NCI-H2081 (cell line): Measurements from ENCODE around the gene SCO2.

Experiments used
- DNase-seq, 2 experiments: peaks; one replicate each; lab custom pipeline; 2025; lab: John Stamatoyannopoulos, UW

The SCO2 gene

DNA sequence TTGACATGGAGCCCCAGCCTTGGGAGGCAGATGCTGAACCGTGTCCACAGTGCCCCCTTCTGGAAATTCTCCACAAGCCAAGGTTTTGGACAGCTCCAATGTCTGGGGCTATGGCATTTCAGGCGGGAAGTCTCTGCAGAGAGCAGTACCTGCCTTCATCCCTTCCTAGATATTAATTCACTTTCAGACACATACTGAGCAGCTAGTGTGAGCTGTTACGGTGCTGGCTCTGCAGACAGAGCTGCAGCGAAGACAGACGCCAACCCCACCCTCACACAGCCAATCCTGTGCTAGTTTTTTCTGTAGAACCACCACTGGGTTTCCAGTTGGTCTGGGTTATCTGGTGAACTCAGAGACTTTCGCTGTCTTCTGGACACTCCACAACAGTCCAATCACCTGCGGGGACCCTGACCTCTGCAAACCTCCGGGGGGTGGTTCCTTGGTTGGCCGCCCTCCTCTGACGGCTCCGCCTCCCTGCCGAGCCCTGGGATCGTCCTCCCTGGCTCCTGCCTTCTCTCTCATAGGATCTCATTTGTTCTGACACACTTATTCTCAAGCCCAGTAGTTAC lies 27.0 kb downstream of the SCO2 start:
- DNase-seq, result peak; percentile 37 to 67

DNA sequence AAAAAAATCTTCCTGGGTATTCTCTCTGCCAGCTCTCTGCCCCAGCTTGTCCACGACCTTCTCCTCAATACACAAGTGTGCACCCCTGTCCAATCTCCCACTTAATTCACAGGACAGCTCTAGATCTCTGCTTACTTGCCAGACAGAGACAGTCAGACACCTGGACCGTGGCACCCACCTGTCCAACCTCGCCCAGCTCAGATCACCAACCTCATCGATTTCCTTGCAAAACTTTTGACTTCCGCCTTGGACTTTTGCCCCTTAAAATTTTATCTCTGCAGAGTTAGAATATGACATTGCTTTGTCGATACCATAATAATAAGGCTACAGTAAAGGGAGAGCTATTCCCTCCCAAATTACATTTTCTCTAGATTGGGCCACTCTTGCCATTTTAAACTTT lies 28.3 kb downstream of the SCO2 start:
- DNase-seq, result no peak

DNA sequence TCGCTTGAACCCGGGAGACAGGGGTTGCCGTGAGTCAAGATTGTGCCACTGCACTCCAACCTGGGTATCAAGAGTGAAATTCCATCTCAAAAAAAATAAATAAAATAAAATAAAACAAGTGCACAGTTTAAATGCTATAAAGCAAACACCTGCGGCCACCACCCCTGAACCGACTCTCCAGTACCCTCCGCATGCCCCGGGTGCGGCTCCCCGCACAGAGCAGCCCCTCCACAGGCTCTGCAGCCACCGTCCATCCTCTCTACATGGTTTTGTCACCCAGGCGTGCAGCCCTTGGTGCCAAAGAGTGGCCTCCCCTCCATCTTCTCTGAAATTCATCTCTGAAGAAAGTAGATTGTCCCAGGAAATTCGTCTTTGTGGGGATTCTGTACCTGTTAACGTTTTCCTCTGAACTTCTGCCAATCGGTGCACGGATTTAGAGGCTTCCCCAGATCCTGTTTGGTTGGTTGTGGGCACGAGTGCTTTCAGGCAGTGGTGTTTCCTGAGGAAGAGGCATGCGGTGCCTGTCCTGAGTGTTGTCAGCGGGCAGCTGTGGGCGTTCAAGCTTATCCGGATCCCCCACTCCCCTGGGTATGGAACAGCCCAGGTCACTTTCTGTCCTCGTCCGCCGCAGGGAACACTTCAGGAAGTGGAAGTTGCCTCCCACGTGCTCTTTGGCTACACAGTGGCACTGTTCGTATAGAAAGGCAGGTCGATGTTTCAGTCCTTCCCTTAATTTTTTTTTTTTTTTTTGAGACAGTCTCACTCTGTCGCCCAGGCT lies 34.7 kb downstream of the SCO2 start:
- DNase-seq, result no peak

DNA sequence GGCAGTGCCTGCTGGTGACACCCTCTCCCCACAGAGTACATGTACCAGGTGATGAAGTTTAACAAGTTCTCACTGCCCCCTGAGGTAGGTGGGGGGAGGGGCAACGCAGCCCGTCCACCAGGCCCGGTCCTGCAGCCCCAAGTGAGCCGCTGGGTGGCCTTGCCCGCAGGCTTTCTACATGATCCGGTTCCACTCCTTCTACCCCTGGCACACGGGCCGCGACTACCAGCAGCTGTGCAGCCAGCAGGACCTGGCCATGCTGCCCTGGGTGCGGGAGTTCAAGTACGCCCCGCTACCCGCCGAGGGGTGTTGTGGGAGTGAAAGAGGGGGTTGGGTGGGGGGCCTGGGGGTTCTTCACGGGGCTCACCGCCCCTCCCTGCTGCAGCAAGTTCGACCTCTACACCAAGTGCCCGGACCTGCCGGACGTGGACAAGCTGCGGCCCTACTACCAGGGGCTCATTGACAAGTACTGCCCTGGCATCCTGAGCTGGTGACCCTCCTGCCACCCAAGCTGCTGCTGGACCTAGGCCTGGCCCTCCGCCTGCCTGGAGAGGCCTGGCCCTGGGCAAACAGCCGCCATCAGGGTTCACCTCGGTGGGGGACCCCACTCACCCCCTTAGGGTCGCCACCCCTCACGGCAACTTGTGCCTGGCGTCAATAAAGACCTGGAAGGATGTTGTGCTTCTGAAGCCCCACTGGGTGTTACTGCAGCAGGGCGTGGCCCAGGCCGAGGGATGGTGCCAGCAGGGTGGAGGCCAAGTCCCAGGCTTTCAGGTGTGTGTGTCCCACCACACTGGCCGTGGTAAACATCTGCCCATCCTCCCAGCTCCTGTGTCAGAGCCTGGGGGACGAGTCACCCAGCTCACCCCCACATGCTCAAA lies 35.8 kb downstream of the SCO2 start:
- no peak for DNase-seq

DNA sequence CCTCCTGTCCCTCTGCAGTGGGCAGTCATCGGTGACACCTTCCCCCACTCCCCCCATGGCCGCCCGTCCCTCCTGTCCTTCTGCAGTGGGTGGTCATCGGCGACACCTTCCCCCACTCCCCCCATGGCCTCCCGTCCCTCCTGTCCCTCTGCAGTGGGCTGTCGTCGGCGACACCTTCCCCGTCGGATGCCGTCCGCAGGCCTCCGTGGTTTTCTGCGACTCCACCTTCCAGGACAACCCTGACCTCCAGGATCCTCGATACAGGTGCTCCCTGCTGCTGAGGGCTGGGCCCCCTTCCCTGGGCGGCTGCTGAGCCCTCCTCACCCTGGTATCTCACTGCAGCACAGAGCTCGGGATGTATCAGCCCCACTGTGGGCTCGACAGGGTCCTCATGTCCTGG lies 36.5 kb downstream of the SCO2 start:
- no peak for DNase-seq

DNA sequence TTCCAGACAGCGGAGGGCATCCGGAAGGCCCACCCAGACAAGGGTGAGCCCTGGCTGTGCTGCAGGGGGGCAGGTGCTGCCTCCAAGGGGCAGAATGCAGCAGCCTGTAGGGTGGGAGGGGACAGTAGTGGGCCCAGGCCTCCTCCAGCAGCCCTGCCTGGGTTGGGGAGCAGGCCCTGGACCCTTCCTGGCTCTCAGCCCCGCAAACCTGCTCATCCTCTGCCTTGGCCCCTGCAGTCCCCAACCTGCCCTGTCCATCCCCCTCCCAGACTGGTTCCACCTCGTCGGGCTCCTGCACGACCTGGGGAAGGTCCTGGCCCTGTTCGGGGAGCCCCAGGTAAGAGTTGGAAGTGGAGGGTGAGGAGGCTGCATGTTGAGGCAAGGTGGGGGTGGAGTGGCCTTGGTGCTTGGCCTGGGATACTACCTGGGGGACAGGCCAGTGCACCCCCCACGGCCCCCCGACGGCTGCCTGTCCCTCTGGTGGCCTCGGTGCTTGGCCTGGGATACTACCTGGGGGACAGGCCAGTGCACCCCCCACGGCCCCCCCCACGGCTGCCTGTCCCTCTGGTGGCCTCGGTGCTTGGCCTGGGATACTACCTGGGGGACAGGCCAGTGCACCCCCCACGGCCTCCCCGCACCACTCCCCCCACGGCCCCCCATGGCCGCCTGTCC lies 37.3 kb downstream of the SCO2 start:
- no peak for DNase-seq

DNA sequence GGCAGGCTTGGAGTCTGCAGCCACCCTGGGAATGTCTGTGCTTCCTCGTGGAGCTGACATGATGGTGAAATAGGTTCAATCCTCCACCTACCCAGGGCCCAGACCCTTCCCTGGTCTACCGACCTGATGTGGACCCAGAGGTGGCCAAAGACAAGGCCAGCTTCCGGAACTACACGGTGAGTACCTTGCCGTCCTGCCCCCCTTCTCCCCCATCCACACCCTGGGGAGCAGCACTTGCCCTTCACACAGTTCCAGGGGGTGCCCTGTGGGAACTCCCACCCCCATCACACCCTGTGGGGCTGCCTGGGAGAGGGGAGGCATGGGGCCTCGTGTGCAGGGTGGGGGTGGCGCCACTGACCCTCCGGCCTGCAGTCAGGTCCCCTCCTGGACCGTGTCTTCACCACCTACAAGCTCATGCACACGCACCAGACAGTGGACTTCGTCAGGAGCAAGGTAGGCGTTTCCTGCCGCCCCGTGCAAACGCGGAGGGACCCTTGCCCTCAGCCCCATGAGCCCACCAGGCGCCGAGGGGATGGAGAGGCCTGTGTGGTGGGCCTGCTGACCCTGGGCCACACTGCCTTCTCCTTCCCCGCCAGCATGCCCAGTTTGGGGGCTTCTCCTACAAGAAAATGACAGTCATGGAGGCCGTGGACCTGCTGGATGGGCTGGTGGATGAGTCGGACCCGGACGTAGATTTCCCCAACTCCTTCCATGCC lies 38.0 kb downstream of the SCO2 start:
- DNase-seq, result no peak

DNA sequence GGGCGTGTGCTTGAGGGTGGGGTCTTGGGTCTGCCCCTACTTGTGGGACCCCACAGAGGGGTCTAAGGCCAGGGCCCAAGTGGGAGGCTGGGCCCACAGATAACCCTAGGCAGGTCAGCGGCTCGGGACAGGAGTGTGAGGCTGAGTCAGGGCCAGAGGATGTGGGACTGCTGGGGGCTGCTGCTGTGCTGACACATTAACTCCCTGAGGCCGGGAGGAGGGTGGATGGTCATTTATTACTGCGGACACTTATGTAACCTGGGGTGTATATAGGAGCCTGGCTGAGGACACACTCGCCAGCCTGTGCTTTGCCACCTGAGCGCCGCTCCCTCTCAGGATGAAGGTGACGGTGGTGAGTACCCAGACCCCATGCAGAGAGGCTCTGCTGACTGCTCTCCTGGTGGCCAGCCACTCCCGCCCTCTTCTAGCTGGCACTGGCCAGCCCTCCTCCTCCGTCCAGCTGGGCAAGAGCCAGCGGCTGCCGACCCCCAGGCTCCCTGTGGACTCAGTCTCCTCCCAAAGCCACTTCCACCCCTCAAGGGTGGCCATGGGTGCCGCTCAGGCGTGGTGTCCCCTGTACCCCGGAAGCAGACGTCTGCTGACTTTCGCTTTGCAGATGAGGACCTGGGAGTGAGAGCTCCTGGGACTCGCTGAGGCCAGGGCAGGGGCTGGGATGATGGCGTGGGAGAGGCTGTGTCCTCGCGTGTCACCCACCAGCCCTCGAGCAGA lies 38.7 kb downstream of the SCO2 start, which contains the start of gene MIOX:
Gene MIOX, plus strand, starts transcription at position 299 of the 729 bp plus-strand sequence. Its CDS starts 39 bp downstream, at position 338.
- DNase-seq, result no peak

DNA sequence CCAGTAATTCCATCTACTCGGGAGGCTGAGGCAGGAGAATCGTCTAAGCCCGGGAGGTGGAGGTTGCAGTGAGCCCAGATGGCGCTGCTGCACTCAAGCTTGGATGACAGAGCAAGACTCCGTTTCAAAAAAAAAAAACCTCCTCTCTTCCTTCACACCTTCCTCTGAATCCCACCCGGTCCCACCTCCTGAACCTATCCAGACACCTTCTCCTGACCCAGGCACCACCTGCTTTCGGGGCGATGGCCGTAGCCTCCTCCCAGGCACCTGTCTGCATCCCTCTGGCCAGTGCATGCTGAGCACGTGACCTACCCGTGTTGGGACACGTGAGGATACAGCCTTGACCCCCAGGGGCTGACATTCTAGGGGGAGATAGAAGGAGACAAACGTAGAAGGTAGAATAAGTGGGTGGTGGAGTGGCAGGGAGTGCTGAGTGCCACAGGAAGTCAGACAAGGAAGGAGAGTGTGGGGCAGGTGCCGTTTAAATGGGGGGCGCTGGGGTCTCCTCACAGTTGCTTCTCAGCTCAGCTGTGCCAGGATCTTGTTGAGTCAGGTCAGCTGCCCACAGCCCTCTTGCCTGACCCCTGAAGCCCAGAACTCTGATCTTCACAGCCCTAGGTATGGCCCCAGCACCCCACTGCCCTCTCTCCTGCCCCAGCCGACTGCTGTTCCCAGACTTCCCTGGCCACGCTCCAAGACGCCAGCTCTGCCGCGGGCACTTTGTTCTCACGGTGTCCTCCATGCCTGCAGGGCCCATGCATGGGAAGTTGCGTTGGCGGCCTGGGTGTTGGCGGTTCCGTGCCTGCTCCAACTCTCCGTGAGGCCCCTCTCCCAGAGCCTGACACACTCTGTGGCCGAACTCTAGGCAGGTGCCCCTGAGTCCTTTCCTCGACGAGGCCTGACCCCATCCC lies 39.9 kb downstream of the SCO2 start:
- no peak for DNase-seq

DNA sequence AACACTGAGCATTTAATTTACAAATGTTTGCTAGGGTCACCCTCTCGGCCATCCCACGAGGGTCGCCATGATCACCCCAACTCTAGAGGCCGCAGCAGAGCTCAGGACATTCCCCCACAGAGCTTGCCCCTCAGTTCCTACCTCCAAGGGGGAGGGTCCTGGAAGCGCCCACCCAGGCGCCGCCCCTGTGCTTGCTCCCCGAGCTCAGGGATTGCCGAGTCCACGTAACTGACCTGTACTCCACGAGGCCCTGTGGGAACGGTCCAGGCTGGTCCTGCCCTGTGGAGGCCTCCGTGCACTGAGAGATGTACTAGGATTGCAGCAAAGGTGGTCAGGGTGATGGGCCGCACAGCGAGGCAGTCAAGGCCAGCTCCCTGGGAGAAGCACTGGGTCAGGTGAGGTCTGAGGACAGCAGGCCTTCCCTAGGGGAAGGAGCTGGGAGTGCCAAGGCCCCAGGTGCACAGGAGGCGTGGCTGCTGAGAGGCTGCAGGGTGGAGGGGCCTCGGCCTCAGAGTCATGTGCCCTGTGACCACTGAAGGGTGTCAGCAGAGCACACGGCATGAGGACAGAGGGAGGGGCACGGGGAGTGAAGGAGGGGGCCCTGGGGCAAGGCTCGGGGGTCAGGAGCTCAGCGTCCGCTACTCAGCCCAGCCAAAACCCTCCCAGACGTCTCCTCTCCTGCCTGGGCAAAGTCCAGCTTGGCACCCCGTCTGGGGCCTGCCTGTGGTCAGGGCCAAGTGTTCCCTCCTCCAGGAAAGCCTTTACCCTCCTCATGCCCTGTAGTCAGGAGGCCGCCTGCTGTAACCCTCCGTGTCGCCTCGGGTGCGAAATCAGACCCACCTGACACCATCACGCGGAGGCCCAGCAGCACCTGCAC lies 41.2 kb downstream of the SCO2 start:
- DNase-seq, result no peak

DNA sequence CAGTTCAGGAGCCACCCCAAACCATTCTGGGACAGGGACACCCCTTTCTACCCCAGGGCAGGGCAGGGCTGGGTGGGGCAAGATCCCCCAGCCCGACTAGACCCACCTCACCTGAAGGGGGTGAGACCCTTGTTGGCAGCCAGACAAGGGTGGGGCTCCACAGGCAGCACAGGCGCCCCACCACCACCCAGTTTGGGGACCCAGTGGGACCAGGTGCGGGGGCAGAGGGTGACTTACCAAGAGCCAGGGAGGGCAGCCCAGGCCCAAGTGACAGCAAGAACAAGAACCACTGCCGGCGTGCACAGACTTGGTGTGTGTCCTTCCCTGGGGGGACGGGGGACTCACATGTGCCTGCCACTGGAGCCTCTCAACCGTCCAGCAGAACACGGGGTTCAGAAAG lies 41.8 kb downstream of the SCO2 start:
- DNase-seq, result no peak

DNA sequence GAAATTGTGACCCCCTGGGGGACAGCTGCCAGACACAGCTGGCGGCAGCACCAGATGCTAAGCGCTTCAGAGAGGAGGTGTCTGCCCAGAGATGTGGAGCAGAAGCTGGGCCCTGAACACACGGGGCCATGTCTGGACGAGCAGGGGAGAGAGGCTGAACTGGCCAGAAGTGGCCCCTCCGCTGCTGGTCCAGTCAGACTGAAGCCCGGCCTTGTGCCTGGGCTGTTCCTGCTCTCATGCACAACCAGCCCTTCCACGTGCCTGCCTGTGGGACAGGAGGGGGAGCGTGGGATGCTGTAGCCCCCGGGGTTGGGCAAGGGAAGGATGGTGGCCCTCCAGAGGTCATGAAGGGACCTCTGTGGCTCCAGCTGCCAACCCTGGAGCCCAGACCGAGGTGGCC lies 42.3 kb downstream of the SCO2 start:
- no peak for DNase-seq

DNA sequence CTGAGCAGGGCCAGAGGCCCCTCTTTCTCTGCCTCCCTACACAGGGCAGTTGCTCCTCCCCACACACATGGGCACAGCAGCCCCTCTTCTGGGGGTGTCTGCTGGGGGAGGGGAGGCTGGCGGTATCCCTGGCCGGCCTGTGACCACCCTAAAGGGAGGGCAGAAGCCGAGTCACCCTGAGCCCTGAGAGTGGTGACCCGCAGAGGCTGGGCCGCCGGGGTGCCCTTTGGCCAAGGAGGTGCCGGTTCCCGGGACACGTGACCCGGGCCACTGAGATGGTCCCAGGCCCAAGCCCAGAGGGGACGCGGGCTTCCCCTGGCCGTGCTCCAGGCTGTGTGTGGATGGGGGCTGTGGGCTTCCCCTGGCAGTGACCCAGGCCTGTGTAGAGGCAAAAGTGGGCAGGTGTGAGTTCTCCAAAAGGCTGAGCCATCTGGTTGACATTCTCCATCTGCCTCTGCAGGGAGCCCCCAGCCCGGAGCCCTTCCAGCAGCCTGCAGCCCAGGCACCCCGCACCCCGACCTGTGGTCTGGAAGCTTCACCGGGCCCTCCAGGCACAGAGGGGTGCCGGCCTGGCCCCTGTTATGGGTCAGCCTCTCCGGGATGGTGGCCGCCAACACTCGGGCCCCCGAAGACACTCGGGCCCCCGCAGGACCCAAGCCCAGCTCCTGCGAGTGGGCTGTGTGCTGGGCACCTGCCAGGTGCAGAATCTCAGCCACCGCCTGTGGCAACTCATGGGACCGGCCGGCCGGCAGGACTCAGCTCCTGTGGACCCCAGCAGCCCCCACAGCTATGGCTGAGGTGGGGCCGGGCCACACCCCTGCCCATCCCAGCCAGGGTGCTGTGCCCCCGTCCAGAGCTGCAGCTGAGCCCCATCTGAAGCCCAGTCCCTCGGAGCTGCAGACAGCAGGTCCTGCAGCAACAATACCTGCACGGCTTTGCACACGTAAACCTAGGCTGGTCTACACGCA lies 43.0 kb downstream of the SCO2 start:
- DNase-seq, result no peak

DNA sequence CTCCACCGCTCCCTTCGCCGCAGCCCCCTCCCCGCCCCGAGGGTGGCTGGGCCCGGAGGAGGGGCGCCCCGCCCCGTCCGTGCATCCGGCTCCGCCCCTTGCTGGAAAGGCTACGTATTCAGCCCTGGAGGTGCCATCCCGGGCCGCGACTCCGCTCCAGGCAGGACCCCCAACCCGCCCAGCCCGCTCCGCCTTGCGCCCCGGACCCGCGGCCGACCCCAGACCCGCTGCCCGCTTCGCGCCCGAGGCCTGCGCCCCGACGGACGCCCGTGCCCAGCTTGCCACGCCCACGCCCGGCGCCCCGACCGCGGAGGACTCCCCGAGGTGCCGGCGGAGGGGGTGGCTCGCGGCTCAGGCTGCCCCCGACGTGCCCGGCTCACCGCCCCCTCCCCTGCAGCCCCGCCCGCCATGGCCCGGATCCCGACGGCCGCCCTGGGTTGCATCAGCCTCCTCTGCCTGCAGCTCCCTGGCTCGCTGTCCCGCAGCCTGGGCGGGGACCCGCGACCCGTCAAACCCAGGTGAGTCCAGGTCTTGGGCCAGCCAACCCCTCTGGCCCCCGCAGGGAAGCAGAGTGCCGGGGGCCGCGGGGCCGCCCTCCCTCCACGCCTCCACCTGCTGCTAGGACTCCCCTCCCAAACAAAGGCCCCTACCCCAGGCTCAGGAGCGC lies 43.8 kb downstream of the SCO2 start, which contains the start of gene ADM2:
Gene ADM2, plus strand, starts transcription at position 104 of the 667 bp plus-strand sequence. Its CDS starts 305 bp downstream, at position 409.
- DNase-seq, result peak in 1 of 2 experiments; percentile 3

DNA sequence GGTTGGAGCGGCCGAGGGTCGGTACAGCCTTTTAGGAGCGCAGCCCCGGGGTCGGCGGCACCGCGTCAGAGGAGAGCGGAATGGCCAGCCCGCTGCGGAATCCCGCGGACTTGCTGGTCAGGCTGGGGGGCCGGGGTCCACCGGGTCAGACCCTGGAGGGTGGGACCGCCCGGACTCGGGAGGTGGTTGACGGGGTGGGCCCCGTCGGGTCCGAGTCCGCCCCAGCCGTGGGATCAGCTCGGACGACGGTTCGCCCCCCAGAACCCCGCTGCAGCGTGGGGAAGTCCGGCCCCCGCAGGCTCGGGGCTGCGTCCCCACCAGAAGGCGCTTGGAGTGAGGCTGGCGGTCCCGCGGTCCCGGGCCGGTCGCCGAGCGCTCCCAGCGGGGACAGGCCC lies 44.4 kb downstream of the SCO2 start:
- no peak for DNase-seq

DNA sequence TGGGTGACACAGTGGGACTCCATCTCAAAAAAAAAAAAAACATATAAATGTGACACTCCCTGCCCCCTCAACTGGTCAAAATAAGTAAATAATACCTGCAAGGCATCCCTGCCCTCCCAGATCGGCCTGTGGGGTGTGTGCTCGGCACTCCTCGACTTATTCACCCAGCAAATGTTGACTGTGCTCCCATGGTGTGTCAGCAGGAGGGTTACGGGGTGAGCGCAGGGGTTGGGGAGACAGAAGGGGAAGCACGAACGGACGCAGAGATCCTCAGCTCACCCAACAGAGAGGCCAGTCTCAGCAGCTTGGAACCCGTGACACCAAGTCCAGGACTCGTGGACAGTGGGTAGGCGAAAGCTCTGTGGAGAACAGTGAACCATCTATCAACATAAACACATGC lies 45.7 kb downstream of the SCO2 start:
- no peak for DNase-seq

DNA sequence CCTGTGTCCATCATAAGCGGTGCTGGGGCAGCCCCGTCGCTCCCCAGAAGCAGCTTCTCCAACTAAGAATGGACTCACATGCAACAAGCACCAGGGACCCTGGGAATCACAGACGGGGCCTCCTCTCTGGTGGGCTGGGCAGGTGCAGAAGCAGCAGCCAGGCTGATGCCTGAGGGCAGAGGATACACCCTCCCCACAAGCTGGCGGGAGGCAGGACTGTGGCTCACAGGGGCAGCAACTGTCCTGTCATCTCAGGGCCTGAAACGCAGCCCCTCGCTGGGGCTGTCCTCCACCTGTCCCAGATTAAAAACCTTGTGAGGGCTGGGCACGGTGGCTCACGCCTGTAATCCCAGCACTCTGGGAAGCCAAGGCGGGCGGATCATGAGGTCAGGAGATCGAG lies 47.5 kb downstream of the SCO2 start:
- DNase-seq, result no peak
